Breast epithelium (tissue), 4 donors: ENCODE data around the gene SLC12A1. TPM values are rescaled to one million over a fixed set of nuclear protein-coding genes. Genes with fewer than 3 reads are reported as not detected.
A peak's percentile ranks its signal among the peaks of the same experiment; 100 is the strongest.
"Not testable (repeated sequence)": the region's sequence is repeated elsewhere in the genome, so short reads cannot be mapped to it uniquely, and the experiment has no call there.

ENCODE experiments used
- DNase-seq, 2 donors: peaks; one replicate each; pipeline ENCODE4 v3.0.0-alpha.2; 2019; ENCODE audit warnings: low spot score in 2 of 2
- H3K27ac ChIP-seq, 2 donors: fragments of 200-600 bp; sonication (generic) in 1 of 2; one replicate each; pipeline ENCODE4 v1.5.1; 2016 to 2019; ENCODE audit warnings: mild to moderate bottlenecking in 1 of 2
- H3K27me3 ChIP-seq, 2 donors: fragments of 200-600 bp; sonication (generic) in 1 of 2; one replicate each; pipeline versions ENCODE4 v1.5.1 to v1.6.0; 2017 to 2019; ENCODE audit warnings: control low read depth in 1 of 2, mild to moderate bottlenecking in 1 of 2
- H3K36me3 ChIP-seq: fragments of 200-600 bp; one replicate; pipeline ENCODE4 v1.5.1; 2019
- H3K4me1 ChIP-seq, 2 donors: fragments of 200-600 bp; sonication (generic); one replicate each; pipeline ENCODE4 v1.5.1; 2016 to 2019; ENCODE audit warnings: control low read depth in 1 of 2
- H3K4me3 ChIP-seq, 3 donors: fragments of 200-600 bp; sonication (generic); 1 replicate in 2 of 3; 2 replicates in 1 of 3; pipeline ENCODE4 v1.5.1; 2016 to 2019; ENCODE audit warnings: mild to moderate bottlenecking in 3 of 3, moderate library complexity in 2 of 3
- H3K9me3 ChIP-seq, 2 donors: fragments of 200-600 bp; sonication (generic) in 1 of 2; one replicate each; pipeline ENCODE4 v1.5.1; 2016 to 2019; ENCODE audit warnings: control low read depth in 1 of 2
- CTCF ChIP-seq, 3 donors: fragments of 450-650 bp; IDR thresholded peaks; one replicate each; pipeline ENCODE4 v1.5.1; 2016 to 2017; ENCODE audit warnings: antibody characterized with exemption in 3 of 3, mild to moderate bottlenecking in 3 of 3, moderate library complexity in 3 of 3
- POLR2A ChIP-seq: fragments of 450-650 bp; IDR thresholded peaks from one replicate; pipeline ENCODE4 v1.6.1; 2016; ENCODE audit warnings: antibody characterized with exemption, mild to moderate bottlenecking, moderate library complexity
- POLR2AphosphoS5 ChIP-seq, 3 donors: sonication (generic); formaldehyde crosslinking; IDR thresholded peaks; one replicate each; pipeline ENCODE4 v1.6.1; 2017; ENCODE audit warnings: antibody characterized with exemption in 3 of 3
- intact Hi-C: fragments of 100-400 bp; cut with DNase I; formaldehyde crosslinking; loops from one replicate; pipeline ENCODE4 v1.15.1; 2023; ENCODE audit warnings: low total_unique reads
- total RNA-seq, 3 donors: library from RNA; depleted of rRNA; stranded (reverse); fragments of >200 nt; gene quantifications; one replicate each; pipeline ENCODE4 v1.1.0, GENCODE V29; 2016

The SLC12A1 gene
- total RNA-seq, 3 donors from 2014 or later, result under 0.01 TPM; not detected in 2

DNA sequence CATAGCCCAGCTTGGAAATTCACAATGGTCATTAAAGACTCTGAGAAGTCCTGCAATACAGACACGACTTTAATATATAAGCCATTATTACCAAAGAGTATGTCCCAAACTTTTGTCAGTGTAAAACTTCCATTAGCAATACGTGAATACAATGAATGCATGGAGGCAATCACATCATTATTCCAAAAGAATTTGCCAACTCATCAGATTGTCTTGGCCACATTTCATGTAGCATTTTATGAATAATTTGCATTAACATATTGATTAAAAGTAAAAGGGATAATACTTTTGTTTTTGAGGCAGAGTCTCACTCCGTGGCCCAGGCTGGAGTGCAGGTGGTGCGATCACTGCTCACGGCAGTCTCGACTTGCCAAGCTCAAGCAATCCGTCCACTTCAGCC lies 117.2 kb downstream of the SLC12A1 start:
- no peak overlapping the region for H3K4me3 ChIP-seq
- H3K27me3 ChIP-seq, result no peaks in the 10 kb centered on the region
- H3K36me3 ChIP-seq, result no peaks in the 10 kb centered on the region
- H3K27ac ChIP-seq, result no peak overlapping the region
- no peaks in the 10 kb centered on the region for H3K9me3 ChIP-seq
- DNase-seq, result no peak
- intact Hi-C loops, result no loop called here
- TF ChIP-seq POLR2AphosphoS5 (IDR thresholded peaks at IDR 0.05) (no peak), CTCF (IDR thresholded peaks at IDR 0.05) (no peak), POLR2A (no peak)
- H3K4me1 ChIP-seq, result no peaks in the 10 kb centered on the region

DNA sequence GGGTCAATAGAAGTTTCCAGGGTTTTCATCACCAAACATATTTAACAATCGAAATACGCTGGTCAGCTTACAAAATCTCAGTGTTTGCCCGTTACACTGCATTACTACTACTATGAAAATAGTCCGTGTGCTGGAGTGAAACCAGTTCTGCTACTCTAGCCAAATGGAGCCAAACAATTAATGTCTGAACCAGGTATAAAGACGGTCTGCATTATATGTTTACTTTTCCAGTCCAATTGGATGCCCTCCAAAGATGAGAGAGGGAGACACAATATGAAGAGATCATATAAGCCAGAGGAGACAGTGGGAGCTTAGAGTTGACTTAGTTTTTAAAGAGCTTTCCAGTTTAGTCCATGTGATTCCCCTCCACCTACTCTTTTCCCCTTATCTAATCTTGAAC lies 118.8 kb downstream of the SLC12A1 start:
- TF ChIP-seq POLR2AphosphoS5 (IDR thresholded peaks at IDR 0.05) (no peak), POLR2A (no peak), CTCF (IDR thresholded peaks at IDR 0.05) (no peak)
- no peak for DNase-seq
- H3K9me3 ChIP-seq, result no peaks in the 10 kb centered on the region
- no peaks in the 10 kb centered on the region for H3K27me3 ChIP-seq
- H3K27ac ChIP-seq, result no peak overlapping the region
- H3K36me3 ChIP-seq, result no peaks in the 10 kb centered on the region
- no peak overlapping the region for H3K4me3 ChIP-seq
- H3K4me1 ChIP-seq, result no peaks in the 10 kb centered on the region
- intact Hi-C loops, result no loop called here

- DNase-seq, result no peak
These were observed 119.3 kb downstream of the SLC12A1 start for GRCh38 chr15:48325400-48325799.

DNA sequence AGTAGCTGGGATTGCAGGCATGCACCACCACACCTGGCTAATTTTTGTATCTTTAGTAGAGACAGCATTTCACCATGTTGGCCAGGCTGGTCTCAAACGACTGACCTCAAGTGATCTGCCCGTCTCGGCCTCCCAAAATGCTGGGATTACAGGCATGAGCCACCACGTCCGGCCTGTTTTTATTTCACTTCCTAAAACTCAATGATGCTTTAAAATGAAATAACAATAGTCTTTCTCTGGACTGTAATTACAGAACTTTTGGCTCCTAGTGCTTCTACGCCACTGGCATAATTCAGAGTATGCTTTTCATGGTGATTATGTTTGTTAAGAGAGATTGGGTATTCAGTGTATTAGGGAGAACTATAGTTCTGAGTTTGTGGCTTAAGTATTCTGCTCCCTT lies 120.1 kb downstream of the SLC12A1 start:
- H3K27ac ChIP-seq, H3K4me1 ChIP-seq, H3K27me3 ChIP-seq, DNase-seq, H3K36me3 ChIP-seq, intact Hi-C loops, H3K4me3 ChIP-seq, H3K9me3 ChIP-seq: not testable (repeated sequence)

More at GRCh38 chr15:48325400-48325799, 119.3 kb downstream of the SLC12A1 start:
- Histone ChIP-seq H3K9me3 (no peaks in the 10 kb centered on the region), H3K27ac (no peak overlapping the region), H3K27me3 (no peaks in the 10 kb centered on the region), H3K36me3 (no peaks in the 10 kb centered on the region), H3K4me3 (no peak overlapping the region), H3K4me1 (no peaks in the 10 kb centered on the region)
- intact Hi-C loops, result no loop called here
- no peak for TF ChIP-seq POLR2AphosphoS5 (IDR thresholded peaks at IDR 0.05)
- TF ChIP-seq POLR2A, result no peak
- TF ChIP-seq CTCF (IDR thresholded peaks at IDR 0.05), result no peak

DNA sequence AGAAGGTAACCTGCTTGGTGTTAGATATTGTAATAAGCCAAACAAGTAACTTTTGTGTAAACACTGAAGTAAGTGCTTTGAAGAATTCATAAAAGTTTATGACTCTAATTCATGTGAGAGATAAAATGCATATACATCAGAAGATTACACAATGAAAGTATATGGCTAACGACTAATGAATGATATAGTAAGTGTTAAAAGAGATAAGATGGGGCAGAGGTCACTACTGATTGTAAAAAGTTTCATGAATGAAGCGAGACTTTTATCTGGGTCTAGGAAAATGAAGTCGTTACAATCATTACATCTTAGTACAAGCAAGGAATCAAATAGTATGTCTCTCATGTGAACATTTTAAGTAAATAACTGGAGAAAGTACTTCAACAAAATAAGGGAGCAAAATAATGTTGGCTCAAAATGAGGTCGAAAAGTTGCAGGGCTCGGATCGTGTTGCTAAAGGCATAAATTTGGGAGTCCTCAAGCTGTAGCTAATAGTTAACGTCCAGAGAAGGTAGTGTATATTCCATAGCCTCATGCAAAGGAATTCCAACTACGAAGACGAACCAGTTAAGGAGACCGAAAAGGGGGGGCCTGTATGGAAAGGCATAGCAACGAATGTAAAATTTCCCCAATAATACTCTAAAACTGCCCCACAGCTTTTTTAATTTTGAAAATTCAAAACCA lies 124.1 kb downstream of the SLC12A1 start:
- H3K27me3 ChIP-seq, result no peaks in the 10 kb centered on the region
- intact Hi-C loops, result no loop called here
- H3K4me3 ChIP-seq, result peak overlapping the region; percentile 77 to 88 (median 84)
- peaks cover 2% of the 10 kb centered on the region for H3K36me3 ChIP-seq
- peak overlapping the region; percentile 95 to 98 for H3K27ac ChIP-seq
- TF ChIP-seq CTCF (IDR thresholded peaks at IDR 0.05) (no peak), POLR2A (no peak), POLR2AphosphoS5 (IDR thresholded peaks at IDR 0.05) (no peak)
- H3K9me3 ChIP-seq, result no peaks in the 10 kb centered on the region
- no peak for DNase-seq
- peaks cover 0 to 7% of the 10 kb centered on the region in 2 donors for H3K4me1 ChIP-seq
